ENCODE measurements around the gene ALPL. TPM values are rescaled to one million over a fixed set of nuclear protein-coding genes. Genes with fewer than 3 reads are reported as not detected.
A peak's percentile ranks its signal among the peaks of the same experiment; 100 is the strongest.

ALPL gene
- total RNA-seq, 2 donors from 2014 or later = 6.3 to 15.6 TPM

DNA sequence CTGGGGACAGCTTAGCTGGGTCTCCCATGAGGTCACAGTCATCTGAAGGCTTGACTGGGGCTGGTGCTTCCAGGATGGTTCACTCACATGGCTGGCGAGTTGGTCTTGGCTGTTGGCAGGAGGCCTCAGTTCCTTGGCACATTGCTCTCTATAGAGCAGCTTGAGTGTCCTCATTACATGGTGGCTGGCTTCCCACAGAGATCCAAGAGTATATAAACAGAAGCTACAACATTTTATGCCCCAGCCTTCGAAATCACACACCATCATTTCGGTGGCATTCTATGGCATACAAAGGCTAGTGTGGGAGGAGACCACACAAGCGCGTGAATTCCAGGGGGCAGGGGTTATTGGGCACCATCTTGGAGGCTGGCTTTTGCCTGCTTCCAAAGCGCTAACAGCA is 63.0 kb downstream of the ALPL start:
- 88% methylated on average over 6 of the region's 6 CpGs for WGBS
- TF ChIP-seq POLR2AphosphoS5 (IDR thresholded peaks at IDR 0.05) (no peak), POLR2A (IDR thresholded peaks at IDR 0.05) (no peak)
- intact Hi-C loops (cut with DNase I) = loop anchor here (5.0 to 10.0 kb wide), 2 partner anchors 65 to 177 kb away; partner anchors contain the start of gene ALPL

DNA sequence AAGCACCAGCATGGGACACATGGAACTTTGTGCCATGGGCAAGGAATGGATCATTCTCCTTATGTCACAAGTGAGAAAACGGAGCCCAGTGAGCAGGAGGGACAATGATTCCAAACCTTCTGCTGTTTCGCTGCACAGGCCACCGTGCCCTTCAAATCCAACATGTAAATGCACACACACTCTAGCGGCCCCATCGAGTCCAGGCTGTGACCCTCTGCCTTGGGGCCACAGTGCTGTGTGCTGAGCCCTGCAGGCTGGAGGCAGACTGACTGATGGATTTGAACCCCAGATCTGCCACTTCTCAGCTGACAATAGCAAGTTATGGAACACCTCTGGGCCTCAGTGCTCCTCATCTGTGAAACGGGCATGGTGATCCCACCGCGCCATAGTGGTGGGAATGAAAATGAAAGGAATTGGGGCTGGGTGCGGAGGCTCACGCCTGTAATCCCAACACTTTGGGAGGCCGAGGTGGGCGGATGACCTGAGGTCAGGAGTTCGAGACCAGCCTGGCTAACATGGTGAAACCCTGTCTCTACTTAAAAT is 63.6 kb downstream of the ALPL start:
- TF ChIP-seq, protein P1, sequence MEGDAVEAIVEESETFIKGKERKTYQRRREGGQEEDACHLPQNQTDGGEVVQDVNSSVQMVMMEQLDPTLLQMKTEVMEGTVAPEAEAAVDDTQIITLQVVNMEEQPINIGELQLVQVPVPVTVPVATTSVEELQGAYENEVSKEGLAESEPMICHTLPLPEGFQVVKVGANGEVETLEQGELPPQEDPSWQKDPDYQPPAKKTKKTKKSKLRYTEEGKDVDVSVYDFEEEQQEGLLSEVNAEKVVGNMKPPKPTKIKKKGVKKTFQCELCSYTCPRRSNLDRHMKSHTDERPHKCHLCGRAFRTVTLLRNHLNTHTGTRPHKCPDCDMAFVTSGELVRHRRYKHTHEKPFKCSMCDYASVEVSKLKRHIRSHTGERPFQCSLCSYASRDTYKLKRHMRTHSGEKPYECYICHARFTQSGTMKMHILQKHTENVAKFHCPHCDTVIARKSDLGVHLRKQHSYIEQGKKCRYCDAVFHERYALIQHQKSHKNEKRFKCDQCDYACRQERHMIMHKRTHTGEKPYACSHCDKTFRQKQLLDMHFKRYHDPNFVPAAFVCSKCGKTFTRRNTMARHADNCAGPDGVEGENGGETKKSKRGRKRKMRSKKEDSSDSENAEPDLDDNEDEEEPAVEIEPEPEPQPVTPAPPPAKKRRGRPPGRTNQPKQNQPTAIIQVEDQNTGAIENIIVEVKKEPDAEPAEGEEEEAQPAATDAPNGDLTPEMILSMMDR (IDR thresholded peaks at IDR 0.05) = no peak
- no peak for TF ChIP-seq POLR2AphosphoS5 (IDR thresholded peaks at IDR 0.05)
- no peak for TF ChIP-seq POLR2A (IDR thresholded peaks at IDR 0.05)
- no peak for DNase-seq (ENCODE audit: low spot score)
- 93% methylated on average over 13 of the region's 13 CpGs for WGBS

More for the DNA sequence above, 63.0 kb downstream of the ALPL start:
- Histone ChIP-seq H3K27me3 (replicated peaks; ENCODE audit: insufficient read depth) (no peaks in the 10 kb centered on the region), H3K9me3 (no peaks in the 10 kb centered on the region), H3K36me3 (no peaks in the 10 kb centered on the region), H3K4me1 (replicated peaks) (no peaks in the 10 kb centered on the region), H3K4me3 (no peak overlapping the region), H3K27ac (no peak overlapping the region)
- DNase-seq (ENCODE audit: low spot score) = no peak

DNA sequence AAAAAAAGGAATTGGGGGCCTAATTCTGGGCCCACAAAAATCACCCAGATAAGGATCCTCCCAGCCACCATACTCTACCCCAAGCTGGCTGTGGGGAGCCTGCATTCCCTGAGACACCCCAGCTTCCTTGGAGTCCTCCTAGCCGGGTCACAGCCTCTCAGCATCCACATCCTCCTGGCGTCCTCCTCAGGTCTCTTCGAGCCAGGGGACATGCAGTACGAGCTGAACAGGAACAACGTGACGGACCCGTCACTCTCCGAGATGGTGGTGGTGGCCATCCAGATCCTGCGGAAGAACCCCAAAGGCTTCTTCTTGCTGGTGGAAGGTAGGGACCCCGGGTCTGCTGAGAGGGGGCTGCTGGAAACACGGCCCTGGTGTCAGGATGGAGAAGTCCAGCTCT is 64.3 kb downstream of the ALPL start:
- intact Hi-C loops (cut with DNase I) = loop anchor here (5.0 to 10.0 kb wide), 2 partner anchors 66 to 179 kb away; partner anchors contain the start of gene ALPL
- no peaks in the 10 kb centered on the region for H3K36me3 ChIP-seq
- 60% methylated on average over 11 of the region's 11 CpGs for WGBS
- H3K4me1 ChIP-seq (replicated peaks) = no peaks in the 10 kb centered on the region
- H3K27me3 ChIP-seq (replicated peaks; ENCODE audit: insufficient read depth) = no peaks in the 10 kb centered on the region
- TF ChIP-seq POLR2A (IDR thresholded peaks at IDR 0.05) = no peak
- TF ChIP-seq, protein P1 (IDR thresholded peaks at IDR 0.05) = no peak
- no peak for TF ChIP-seq POLR2AphosphoS5 (IDR thresholded peaks at IDR 0.05)
- no peak overlapping the region for H3K27ac ChIP-seq
- H3K9me3 ChIP-seq = no peaks in the 10 kb centered on the region
- H3K4me3 ChIP-seq = no peak overlapping the region
- DNase-seq (ENCODE audit: low spot score) = no peak

More for the DNA sequence above, 63.6 kb downstream of the ALPL start:
- Histone ChIP-seq H3K27me3 (replicated peaks; ENCODE audit: insufficient read depth) (no peaks in the 10 kb centered on the region), H3K4me1 (replicated peaks) (no peaks in the 10 kb centered on the region), H3K27ac (no peak overlapping the region), H3K4me3 (no peak overlapping the region), H3K9me3 (no peaks in the 10 kb centered on the region), H3K36me3 (no peaks in the 10 kb centered on the region)
- intact Hi-C loops (cut with DNase I) = loop anchor here (5.0 to 10.0 kb wide), 2 partner anchors 66 to 178 kb away; partner anchors contain the start of gene ALPL

DNA sequence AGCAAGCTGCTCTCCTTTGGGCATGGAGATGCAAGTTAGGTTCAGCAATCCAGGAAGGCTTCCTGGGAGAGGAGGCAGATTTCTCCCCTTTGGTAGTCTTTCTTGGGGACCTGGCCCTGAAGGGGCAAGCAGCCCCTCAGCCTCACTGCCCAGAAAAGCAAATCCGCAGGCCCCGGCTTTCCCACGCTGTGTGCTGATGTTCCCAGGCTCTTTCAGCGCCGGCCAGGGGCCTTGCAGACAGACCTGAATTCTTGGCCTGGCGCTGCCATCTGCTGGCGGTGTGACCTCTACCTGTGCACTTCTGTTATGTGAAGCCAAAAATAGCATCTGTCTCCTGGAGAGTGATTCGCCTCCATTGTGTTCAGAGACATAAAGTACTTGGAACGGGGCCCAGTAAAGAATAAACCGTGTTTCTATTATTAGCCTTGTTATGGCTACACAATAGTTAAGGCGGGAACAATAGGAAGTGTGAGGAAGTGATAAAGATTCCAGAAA is 64.8 kb downstream of the ALPL start:
- intact Hi-C loops (cut with DNase I) = loop anchor here (5.0 to 10.0 kb wide), 2 partner anchors 67 to 179 kb away; partner anchors contain the start of gene ALPL
- TF ChIP-seq POLR2AphosphoS5 (IDR thresholded peaks at IDR 0.05) (peak; percentile 76), POLR2A (IDR thresholded peaks at IDR 0.05) (no peak)
- TF ChIP-seq, protein P1 (IDR thresholded peaks at IDR 0.05) = peak in 3 of 4 experiments; percentile 46 to 75 (median 68)
- peak; percentile 81 for DNase-seq (ENCODE audit: low spot score)
- WGBS = 8% methylated on average over 11 of the region's 11 CpGs
- Histone ChIP-seq H3K4me3 (no peak overlapping the region), H3K27ac (peak overlapping the region; percentile 32 to 45), H3K4me1 (replicated peaks) (no peaks in the 10 kb centered on the region), H3K9me3 (no peaks in the 10 kb centered on the region), H3K36me3 (no peaks in the 10 kb centered on the region), H3K27me3 (replicated peaks; ENCODE audit: insufficient read depth) (no peaks in the 10 kb centered on the region)

DNA sequence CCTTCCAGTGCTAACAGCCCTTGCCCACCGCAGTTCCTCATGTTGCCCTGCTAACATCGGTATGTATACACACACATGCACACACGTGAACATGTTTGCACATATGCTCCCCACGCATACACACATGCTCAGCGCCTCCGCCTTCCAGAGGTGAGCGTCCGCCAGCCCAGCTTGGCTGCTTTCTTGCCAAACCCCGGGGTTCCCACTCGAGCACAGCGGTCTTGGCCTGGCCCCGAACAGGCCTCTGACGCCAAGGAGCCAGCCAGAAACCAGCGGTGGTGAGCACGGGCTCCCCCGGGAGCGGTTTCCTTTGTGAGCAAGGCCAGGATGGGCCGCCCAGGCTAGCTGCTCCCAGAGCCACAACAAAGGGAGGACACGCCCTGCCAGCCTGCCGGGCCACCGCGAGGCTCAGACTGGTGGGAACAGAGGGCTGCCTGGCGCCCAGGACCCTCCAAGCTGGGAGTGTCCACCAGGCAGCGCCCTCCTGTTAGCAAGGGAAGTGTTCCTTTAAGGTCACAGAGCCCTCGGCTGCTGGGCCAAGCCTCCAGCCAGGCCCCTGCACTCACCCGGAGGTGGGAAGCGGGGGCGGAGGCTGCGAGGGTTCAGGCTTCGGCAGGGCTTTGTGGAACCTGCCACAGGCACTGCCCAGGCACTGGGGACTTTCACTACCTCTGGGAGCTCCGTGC is 65.4 kb downstream of the ALPL start:
- no peak overlapping the region for H3K4me3 ChIP-seq
- DNase-seq (ENCODE audit: low spot score) = peak; percentile 20
- H3K27ac ChIP-seq = peak overlapping the region; percentile 32 to 45
- TF ChIP-seq, protein P1 (IDR thresholded peaks at IDR 0.05) = peak in 1 of 4 experiments; percentile 9
- no peak for TF ChIP-seq POLR2AphosphoS5 (IDR thresholded peaks at IDR 0.05)
- no peaks in the 10 kb centered on the region for H3K9me3 ChIP-seq
- H3K4me1 ChIP-seq (replicated peaks) = no peaks in the 10 kb centered on the region
- WGBS = 21% methylated on average over 30 of the region's 31 CpGs
- no peaks in the 10 kb centered on the region for H3K36me3 ChIP-seq
- intact Hi-C loops (cut with DNase I) = loop anchor here (5.0 to 10.0 kb wide), 2 partner anchors 67 to 180 kb away; partner anchors contain the start of gene ALPL
- H3K27me3 ChIP-seq (replicated peaks; ENCODE audit: insufficient read depth) = no peaks in the 10 kb centered on the region

Data from prostate gland (tissue), 2 donors.